ENCODE measurements around the gene RCE1.

RCE1 gene

DNA sequence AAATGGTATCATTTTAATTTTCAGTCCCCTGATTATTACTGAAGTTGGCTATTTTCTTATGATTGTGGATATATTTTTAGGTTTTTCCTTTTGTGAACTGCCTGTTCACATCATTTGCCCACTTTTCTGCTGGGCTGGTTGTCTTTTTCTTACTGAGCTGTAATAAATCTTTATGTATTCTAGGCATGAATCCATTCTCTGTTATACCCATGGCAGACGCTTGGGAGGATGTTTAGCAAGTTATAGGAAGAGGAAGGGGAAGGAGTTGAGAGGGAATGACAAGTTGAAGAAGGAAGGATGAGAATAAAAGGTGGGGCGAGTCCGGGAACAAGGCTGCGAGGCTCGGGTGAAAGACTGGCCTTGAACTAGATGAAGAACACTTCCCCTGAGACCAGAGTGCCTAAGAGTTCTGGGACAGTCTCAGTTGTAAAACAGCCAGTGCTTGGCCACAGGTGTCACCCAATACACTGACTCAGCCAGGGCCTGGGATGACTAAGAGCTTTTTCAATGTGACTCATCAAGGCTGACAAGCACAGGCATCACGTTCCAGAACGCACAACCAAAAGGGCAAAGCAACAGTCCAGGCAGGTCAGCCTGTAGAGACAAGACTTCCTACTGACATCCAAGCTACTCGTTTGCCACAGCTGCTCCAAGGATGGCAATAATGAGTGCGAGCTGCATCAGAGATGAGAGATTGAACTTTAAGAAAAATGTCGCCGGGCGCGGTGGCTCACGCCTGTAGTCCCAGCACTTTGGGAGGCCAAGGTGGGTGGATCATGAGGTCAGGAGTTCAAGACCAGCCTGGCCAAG is 48.8 kb downstream of the RCE1 start:
- DNase-seq = no peak

DNA sequence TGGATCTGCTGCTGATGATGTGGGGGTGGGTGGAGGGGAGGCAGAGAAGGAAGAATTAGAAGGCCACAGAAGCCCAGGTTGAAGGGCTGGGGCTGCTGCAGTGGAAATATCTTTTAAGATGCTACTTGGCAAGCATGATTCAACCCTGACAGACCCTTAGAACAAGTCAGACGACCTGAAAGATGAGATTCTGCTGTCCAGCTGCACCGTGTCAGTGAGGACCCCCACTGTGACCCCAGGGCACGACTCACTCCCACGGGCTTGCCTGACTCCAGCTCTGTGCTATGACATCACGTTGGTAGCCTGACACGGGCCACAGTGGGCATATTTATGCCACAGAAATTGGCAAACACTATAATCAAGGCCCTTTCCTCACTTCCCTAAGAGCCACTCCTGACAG is 49.7 kb downstream of the RCE1 start:
- no peak for DNase-seq

GRCh38 chr11:66894141-66894540 is 50.9 kb downstream of the RCE1 start:
- no peak for DNase-seq

Data from DMS 273 treated with DMSO at 0.1 percent for 48 hours (cell line).